Measurements from ENCODE around the gene MESP2. TPM values are rescaled to one million over a fixed set of nuclear protein-coding genes. Genes with fewer than 3 reads are reported as not detected.

MESP2 gene
- total and polyA plus RNA-seq, 2 experiments from 2014 or later: 0.30 TPM; not detected in 1

GRCh38 chr15:89797678-89798201 lies 21.6 kb downstream of the MESP2 start:
- H3K4me1 ChIP-seq (ENCODE audit: insufficient read depth): no peaks in the 10 kb centered on the region
- no peaks in the 10 kb centered on the region for H3K36me3 ChIP-seq (replicated peaks; ENCODE audit: insufficient read depth, low read depth)
- H2AFZ ChIP-seq: no peak overlapping the region
- H3K9me2 ChIP-seq (replicated peaks; ENCODE audit: insufficient read depth): no peaks in the 10 kb centered on the region
- no peaks in the 10 kb centered on the region for H3K9me3 ChIP-seq (ENCODE audit: low read depth)
- no peak overlapping the region for H3K4me2 ChIP-seq
- no peaks in the 10 kb centered on the region for H4K20me1 ChIP-seq (ENCODE audit: insufficient read depth, poor library complexity, severe bottlenecking)
- WGBS (ENCODE audit: low lambda C conversion rate, missing lambda C conversion rate): 96% methylated on average over 4 of the region's 4 CpGs
- TF ChIP-seq EZH2 (IDR thresholded peaks at IDR 0.05; ENCODE audit: borderline replicate concordance) (no peak), EZH2phosphoT487 (IDR thresholded peaks at IDR 0.05; ENCODE audit: low read depth, severe bottlenecking, unreplicated experiment) (no peak), CTCF (IDR thresholded peaks at IDR 0.05; ENCODE audit: poor library complexity) (no peak)
- no peaks in the 10 kb centered on the region for H3K27me3 ChIP-seq
- DNase-seq (ENCODE audit: low spot score): no peak
- H3K4me3 ChIP-seq: no peak overlapping the region
- no peak overlapping the region for H3K27ac ChIP-seq
- no peaks in the 10 kb centered on the region for H3K79me2 ChIP-seq

GRCh38 chr15:89799011-89799911 lies 23.1 kb downstream of the MESP2 start:
- no peaks in the 10 kb centered on the region for H3K4me1 ChIP-seq (ENCODE audit: insufficient read depth)
- no peak overlapping the region for H3K4me3 ChIP-seq
- no peaks in the 10 kb centered on the region for H3K36me3 ChIP-seq (replicated peaks; ENCODE audit: insufficient read depth, low read depth)
- H3K9me2 ChIP-seq (replicated peaks; ENCODE audit: insufficient read depth): no peaks in the 10 kb centered on the region
- H3K27ac ChIP-seq: no peak overlapping the region
- no peaks in the 10 kb centered on the region for H3K27me3 ChIP-seq
- H3K79me2 ChIP-seq: no peaks in the 10 kb centered on the region
- no peak for DNase-seq (ENCODE audit: low spot score)
- 86% methylated on average over 17 of the region's 20 CpGs for WGBS (ENCODE audit: low lambda C conversion rate, missing lambda C conversion rate)
- H3K4me2 ChIP-seq: no peak overlapping the region
- no peaks in the 10 kb centered on the region for H3K9me3 ChIP-seq (ENCODE audit: low read depth)
- no peaks in the 10 kb centered on the region for H4K20me1 ChIP-seq (ENCODE audit: insufficient read depth, poor library complexity, severe bottlenecking)
- TF ChIP-seq EZH2phosphoT487 (IDR thresholded peaks at IDR 0.05; ENCODE audit: low read depth, severe bottlenecking, unreplicated experiment) (no peak), EZH2 (IDR thresholded peaks at IDR 0.05; ENCODE audit: borderline replicate concordance) (no peak), CTCF (IDR thresholded peaks at IDR 0.05; ENCODE audit: poor library complexity) (no peak)
- no peak overlapping the region for H2AFZ ChIP-seq

- TF ChIP-seq EZH2phosphoT487 (IDR thresholded peaks at IDR 0.05; ENCODE audit: low read depth, severe bottlenecking, unreplicated experiment) (no peak), EZH2 (IDR thresholded peaks at IDR 0.05; ENCODE audit: borderline replicate concordance) (no peak), CTCF (IDR thresholded peaks at IDR 0.05; ENCODE audit: poor library complexity) (no peak)
- Histone ChIP-seq H3K9me3 (ENCODE audit: low read depth) (no peaks in the 10 kb centered on the region), H3K9me2 (replicated peaks; ENCODE audit: insufficient read depth) (no peaks in the 10 kb centered on the region), H4K20me1 (ENCODE audit: insufficient read depth, poor library complexity, severe bottlenecking) (no peaks in the 10 kb centered on the region), H3K27me3 (no peaks in the 10 kb centered on the region), H3K79me2 (no peaks in the 10 kb centered on the region), H3K36me3 (replicated peaks; ENCODE audit: insufficient read depth, low read depth) (no peaks in the 10 kb centered on the region), H2AFZ (no peak overlapping the region), H3K4me2 (no peak overlapping the region), H3K4me3 (no peak overlapping the region), H3K27ac (no peak overlapping the region), H3K4me1 (ENCODE audit: insufficient read depth) (no peaks in the 10 kb centered on the region)
- DNase-seq (ENCODE audit: low spot score): no peak
- WGBS (ENCODE audit: low lambda C conversion rate, missing lambda C conversion rate): 96% methylated on average over 2 of the region's 2 CpGs
Observed at GRCh38 chr15:89799918-89800498, 23.9 kb downstream of the MESP2 start.

Measured in hepatocyte (in vitro differentiated cells).